DOHH2 (cell line): ENCODE measurements around the gene CCP110.

Source experiments
- H3F3A ChIP-seq: fragments of 200-600 bp; sonication (generic), shearing (Covaris generic); 2 replicates; pipeline ENCODE4 v1.6.0; 2016; ENCODE audit warnings: antibody characterized with exemption, mild to moderate bottlenecking; ENCODE audit not compliant: control insufficient read depth, insufficient read depth
- H3K27ac ChIP-seq: fragments of 200-600 bp; sonication (generic); 2 replicates; pipeline ENCODE4 v1.5.1; 2014; ENCODE audit warnings: low read depth, mild to moderate bottlenecking, low read length, moderate library complexity
- H3K27me3 ChIP-seq: fragments of 200-600 bp; sonication (generic); 2 replicates; pipeline ENCODE4 v1.6.1; 2014; ENCODE audit warnings: mild to moderate bottlenecking, low read length, mixed read lengths; ENCODE audit not compliant: control insufficient read depth
- H3K36me3 ChIP-seq: fragments of 200-600 bp; sonication (generic); 2 replicates; pipeline ENCODE4 v1.6.1; 2014; ENCODE audit warnings: mild to moderate bottlenecking, low read length, moderate library complexity, mixed read lengths; ENCODE audit not compliant: control insufficient read depth
- H3K4me1 ChIP-seq: fragments of 200-600 bp; sonication (generic); 2 replicates; pipeline ENCODE4 v1.6.1; 2014; ENCODE audit warnings: mild to moderate bottlenecking, low read length, mixed read lengths; ENCODE audit not compliant: control insufficient read depth
- H3K4me2 ChIP-seq: fragments of 200-600 bp; sonication (generic); 2 replicates; pipeline ENCODE4 v1.6.0; 2014; ENCODE audit warnings: mild to moderate bottlenecking, low read length, moderate library complexity
- H3K4me3 ChIP-seq: fragments of 200-600 bp; sonication (generic); 2 replicates; pipeline ENCODE4 v1.5.1; 2014; ENCODE audit warnings: mild to moderate bottlenecking, low read length, mixed read lengths
- H3K79me2 ChIP-seq: fragments of 200-600 bp; sonication (generic); 2 replicates; pipeline ENCODE4 v1.6.1; 2014; ENCODE audit warnings: mild to moderate bottlenecking, low read length, mixed read lengths; ENCODE audit not compliant: control insufficient read depth
- H3K9me2 ChIP-seq: fragments of 200-600 bp; sonication (generic); replicated peaks from 2 replicates; pipeline ENCODE4 v1.6.1; 2014; ENCODE audit warnings: mild to moderate bottlenecking, low read length, mixed read lengths; ENCODE audit not compliant: control insufficient read depth
- H3K9me3 ChIP-seq: fragments of 200-600 bp; sonication (generic); 2 replicates; pipeline ENCODE4 v1.6.1; 2014; ENCODE audit warnings: antibody characterized with exemption, low read length, mixed read lengths; ENCODE audit not compliant: control insufficient read depth, insufficient read depth
- H4K20me1 ChIP-seq: fragments of 200-600 bp; sonication (generic); 2 replicates; pipeline ENCODE4 v1.6.0; 2014; ENCODE audit warnings: low read depth, mild to moderate bottlenecking, antibody characterized with exemption, low read length, moderate library complexity; ENCODE audit not compliant: control insufficient read depth, insufficient read depth
- CTCF ChIP-seq: fragments of 200-600 bp; sonication (generic); IDR thresholded peaks from one replicate; pipeline ENCODE4 v1.5.1; 2014; ENCODE audit warnings: antibody characterized with exemption, mild to moderate bottlenecking, low read depth, low read length; ENCODE audit not compliant: poor library complexity, severe bottlenecking
- EZH2phosphoT487 ChIP-seq: fragments of 200-600 bp; sonication (generic); IDR thresholded peaks from 2 replicates; pipeline ENCODE4 v1.6.1; 2017; ENCODE audit warnings: borderline replicate concordance, mild to moderate bottlenecking, antibody characterized with exemption, low read length, moderate library complexity, mixed read lengths

CCP110 gene

GRCh38 chr16:19563377-19563776 is 39.6 kb downstream of the CCP110 start:
- Histone ChIP-seq H3F3A (peaks cover 1% of the 10 kb centered on the region), H3K4me3 (no peak overlapping the region), H3K27me3 (no peaks in the 10 kb centered on the region), H3K4me1 (no peaks in the 10 kb centered on the region), H3K79me2 (no peaks in the 10 kb centered on the region), H3K9me2 (no peaks in the 10 kb centered on the region), H3K27ac (no peak overlapping the region), H4K20me1 (peaks cover 2% of the 10 kb centered on the region; the same call in 1 of the 2 replicates), H3K9me3 (no peaks in the 10 kb centered on the region), H3K36me3 (no peaks in the 10 kb centered on the region), H3K4me2 (no peak overlapping the region)
- TF ChIP-seq EZH2phosphoT487 (no peak), CTCF (no peak)

GRCh38 chr16:19566362-19566761 is 42.6 kb downstream of the CCP110 start:
- Histone ChIP-seq H3K27me3 (no peaks in the 10 kb centered on the region), H3K36me3 (no peaks in the 10 kb centered on the region), H3F3A (no peaks in the 10 kb centered on the region), H3K27ac (no peak overlapping the region), H3K9me2 (no peaks in the 10 kb centered on the region), H3K4me1 (no peaks in the 10 kb centered on the region), H3K4me2 (no peak overlapping the region), H3K79me2 (no peaks in the 10 kb centered on the region), H3K9me3 (no peaks in the 10 kb centered on the region), H3K4me3 (no peak overlapping the region), H4K20me1 (no peaks in the 10 kb centered on the region)
- TF ChIP-seq EZH2phosphoT487 (no peak), CTCF (no peak)

GRCh38 chr16:19567560-19567959 is 43.8 kb downstream of the CCP110 start:
- Histone ChIP-seq H4K20me1 (no peaks in the 10 kb centered on the region), H3K27me3 (no peaks in the 10 kb centered on the region), H3K36me3 (no peaks in the 10 kb centered on the region), H3K79me2 (no peaks in the 10 kb centered on the region), H3F3A (no peaks in the 10 kb centered on the region), H3K9me2 (no peaks in the 10 kb centered on the region), H3K27ac (no peak overlapping the region), H3K4me3 (no peak overlapping the region), H3K4me1 (no peaks in the 10 kb centered on the region), H3K4me2 (no peak overlapping the region), H3K9me3 (no peaks in the 10 kb centered on the region)
- TF ChIP-seq CTCF: no peak
- TF ChIP-seq EZH2phosphoT487: no peak

- H3K27ac ChIP-seq: no peak overlapping the region
- H3K27me3 ChIP-seq: no peaks in the 10 kb centered on the region
- no peaks in the 10 kb centered on the region; the same call in 1 of the 2 replicates for H3K36me3 ChIP-seq
Measured at GRCh38 chr16:19573997-19574396, 50.3 kb downstream of the CCP110 start.

More at GRCh38 chr16:19573997-19574396, 50.3 kb downstream of the CCP110 start:
- no peak for TF ChIP-seq EZH2phosphoT487
- TF ChIP-seq CTCF: no peak
- H3K79me2 ChIP-seq: no peaks in the 10 kb centered on the region
- no peaks in the 10 kb centered on the region for H3K9me3 ChIP-seq
- H3K4me2 ChIP-seq: no peak overlapping the region
- no peaks in the 10 kb centered on the region for H3K9me2 ChIP-seq
- no peak overlapping the region for H3K4me3 ChIP-seq
- no peaks in the 10 kb centered on the region for H3F3A ChIP-seq
- H4K20me1 ChIP-seq: no peaks in the 10 kb centered on the region
- no peaks in the 10 kb centered on the region for H3K4me1 ChIP-seq
